GM18861 (cell line): ENCODE data around the gene RBM15.

Experiments
- ATAC-seq: cut with Tn5 transposase; IDR thresholded peaks from one replicate; pipeline ENCODE4 v1.9.1; 2021; ENCODE audit not compliant: unreplicated experiment

RBM15 gene

GRCh38 chr1:110393691-110394492, 54.7 kb downstream of the RBM15 start:
- ATAC-seq: no peak

GRCh38 chr1:110394493-110394820, 55.3 kb downstream of the RBM15 start:
- ATAC-seq: no peak
